Astrocyte (in vitro differentiated cells and primary cell): ENCODE measurements around the gene EVL. TPM values are rescaled to one million over a fixed set of nuclear protein-coding genes. Genes with fewer than 3 reads are reported as not detected.

Source experiments
- DNase-seq: peaks from one replicate; pipeline ENCODE4 v3.0.0-alpha.2; 2010; ENCODE audit warnings: low read depth
- FAIRE-seq: peaks from 2 replicates; lab custom pipeline; 2011; peaks lifted over from hg19 to GRCh38; lab: Jason Lieb, UNC
- H2AFZ ChIP-seq: 2 replicates; pipeline ENCODE4 v1.6.0; 2012; ENCODE audit warnings: low read depth, low read length, inconsistent platforms
- H3K27ac ChIP-seq: 2 replicates; pipeline ENCODE4 v1.5.1; 2011; ENCODE audit warnings: low read depth, low read length, inconsistent platforms
- H3K27me3 ChIP-seq: 2 replicates; pipeline ENCODE4 v1.6.0; 2011; ENCODE audit warnings: low read length, inconsistent platforms; ENCODE audit not compliant: insufficient read depth
- H3K36me3 ChIP-seq: 2 replicates; pipeline ENCODE4 v1.5.1; 2011; ENCODE audit warnings: low read length, inconsistent platforms; ENCODE audit not compliant: insufficient read depth
- H3K4me1 ChIP-seq: 2 replicates; pipeline ENCODE4 v1.5.1; 2011; ENCODE audit warnings: low read length, inconsistent platforms; ENCODE audit not compliant: insufficient read depth
- H3K4me2 ChIP-seq: 2 replicates; pipeline ENCODE4 v1.6.0; 2012; ENCODE audit warnings: low read length, inconsistent platforms
- H3K4me3 ChIP-seq: 2 replicates; pipeline ENCODE4 v1.5.1; 2011; ENCODE audit warnings: low read depth, mild to moderate bottlenecking, low read length, inconsistent platforms; ENCODE audit not compliant: insufficient read depth
- H3K79me2 ChIP-seq: 2 replicates; pipeline ENCODE4 v1.6.0; 2012; ENCODE audit warnings: mild to moderate bottlenecking, low read length, inconsistent platforms; ENCODE audit not compliant: insufficient read depth
- H3K9ac ChIP-seq: 2 replicates; pipeline ENCODE4 v1.6.0; 2012; ENCODE audit warnings: mild to moderate bottlenecking, low read length, inconsistent platforms
- H3K9me3 ChIP-seq: 2 replicates; pipeline ENCODE4 v1.5.1; 2012; ENCODE audit warnings: low read depth, mild to moderate bottlenecking, low read length, inconsistent platforms; ENCODE audit not compliant: insufficient read depth
- H4K20me1 ChIP-seq: 2 replicates; pipeline ENCODE4 v1.6.0; 2012; ENCODE audit warnings: low read length, inconsistent platforms; ENCODE audit not compliant: insufficient read depth
- H3K27ac Mint-ChIP-seq: one replicate; pipeline ENCODE4 v1.8.0; 2021; ENCODE audit warnings: mild to moderate bottlenecking, mixed read lengths; ENCODE audit not compliant: unreplicated experiment
- H3K27me3 Mint-ChIP-seq: one replicate; pipeline ENCODE4 v1.8.0; 2021; ENCODE audit warnings: low read depth, mixed read lengths; ENCODE audit not compliant: unreplicated experiment
- H3K36me3 Mint-ChIP-seq: one replicate; pipeline ENCODE4 v1.8.0; 2021; ENCODE audit warnings: low read depth, mixed read lengths; ENCODE audit not compliant: unreplicated experiment
- H3K4me1 Mint-ChIP-seq: one replicate; pipeline ENCODE4 v1.8.0; 2021; ENCODE audit warnings: low read depth, mixed read lengths; ENCODE audit not compliant: unreplicated experiment
- H3K4me3 Mint-ChIP-seq: one replicate; pipeline ENCODE4 v1.8.0; 2021; ENCODE audit warnings: mild to moderate bottlenecking, moderate library complexity, mixed read lengths; ENCODE audit not compliant: unreplicated experiment
- H3K9me3 Mint-ChIP-seq: one replicate; pipeline ENCODE4 v1.8.0; 2021; ENCODE audit warnings: mild to moderate bottlenecking, mixed read lengths; ENCODE audit not compliant: unreplicated experiment
- EZH2 ChIP-seq: IDR thresholded peaks from 2 replicates; pipeline ENCODE4 v1.6.1; 2012; ENCODE audit warnings: mild to moderate bottlenecking, low read length, inconsistent platforms; ENCODE audit not compliant: insufficient read depth
- total RNA-seq: library from RNA; stranded (reverse); gene quantifications from 2 replicates; pipeline ENCODE4 v1.2.1, GENCODE V29; 2021
- TF ChIP-seq, protein P1 (sequence below): IDR thresholded peaks from 2 replicates; pipeline ENCODE4 v1.5.1; 2011; ENCODE audit warnings: low read depth, mild to moderate bottlenecking, inconsistent platforms, low read length, moderate library complexity; ENCODE audit not compliant: insufficient read depth

The EVL gene
- total RNA-seq, 1 donor from 2014 or later, result 48.9 TPM

DNA sequence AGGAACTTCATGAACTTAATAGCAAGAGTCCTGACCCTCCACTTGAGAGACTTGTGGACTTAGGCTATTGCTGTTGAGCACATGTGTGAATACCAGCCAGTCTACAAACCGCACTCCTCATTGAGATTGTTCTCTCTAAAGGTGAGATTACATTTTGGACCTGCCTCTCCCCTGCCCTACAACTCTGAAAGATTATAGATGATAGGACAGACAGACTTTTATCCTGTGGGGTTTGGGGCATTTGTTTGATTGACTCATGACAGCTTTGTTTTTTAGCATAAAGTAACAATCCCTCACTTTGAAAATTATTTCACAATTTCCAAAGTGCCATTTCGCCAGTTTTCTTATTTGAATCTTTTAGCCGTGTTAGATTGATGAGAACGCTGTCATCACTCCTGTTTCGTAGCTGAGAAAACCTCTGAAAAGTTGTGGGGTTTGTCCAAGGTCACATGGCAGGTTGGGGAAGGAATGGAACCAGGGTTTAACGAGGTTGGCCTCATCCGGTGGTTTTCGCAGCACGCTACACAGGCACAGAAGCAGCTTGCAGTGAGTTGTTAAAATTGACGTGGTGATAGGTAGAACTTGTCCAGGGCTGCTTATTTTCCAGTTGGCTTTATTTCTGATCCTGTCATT is 836 bp downstream of the EVL start:
- no peak overlapping the region for H3K27ac Mint-ChIP-seq

DNA sequence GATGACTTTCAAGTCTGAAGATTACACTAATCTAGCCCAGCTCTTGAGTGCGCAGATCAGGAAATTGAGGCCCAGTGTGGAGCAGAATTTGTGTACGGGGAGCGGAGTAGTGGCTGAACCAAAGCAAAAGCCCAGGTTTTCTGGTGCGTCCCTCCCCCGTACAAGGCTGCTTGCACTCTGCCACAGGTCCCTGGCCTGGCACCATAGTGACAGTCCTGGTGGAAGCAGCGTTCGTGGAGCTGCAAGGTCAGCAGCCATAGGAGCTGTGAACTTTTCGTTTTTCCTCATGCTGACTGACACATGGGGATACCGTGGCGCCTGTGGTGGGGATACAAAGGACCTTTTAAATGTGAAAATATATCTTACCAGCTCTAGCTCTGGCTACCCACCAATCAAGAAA is 1.7 kb downstream of the EVL start:
- no peaks in the 10 kb centered on the region for H3K27me3 Mint-ChIP-seq

More for the DNA sequence above, 836 bp downstream of the EVL start:
- Histone ChIP-seq H3K4me3 (no peak overlapping the region), H3K27ac (no peak overlapping the region), H3K9ac (no peak overlapping the region), H3K9me3 (no peaks in the 10 kb centered on the region), H3K4me1 (peaks cover 10% of the 10 kb centered on the region), H3K36me3 (no peaks in the 10 kb centered on the region), H3K79me2 (peaks cover 56% of the 10 kb centered on the region), H2AFZ (no peak overlapping the region), H3K27me3 (no peaks in the 10 kb centered on the region), H3K4me2 (no peak overlapping the region), H4K20me1 (peaks cover 55% of the 10 kb centered on the region)
- no peak overlapping the region for H3K4me3 Mint-ChIP-seq
- peaks cover 14% of the 10 kb centered on the region for H3K4me1 Mint-ChIP-seq
- DNase-seq, result no peak
- H3K27me3 Mint-ChIP-seq, result no peaks in the 10 kb centered on the region
- TF ChIP-seq, protein P1, sequence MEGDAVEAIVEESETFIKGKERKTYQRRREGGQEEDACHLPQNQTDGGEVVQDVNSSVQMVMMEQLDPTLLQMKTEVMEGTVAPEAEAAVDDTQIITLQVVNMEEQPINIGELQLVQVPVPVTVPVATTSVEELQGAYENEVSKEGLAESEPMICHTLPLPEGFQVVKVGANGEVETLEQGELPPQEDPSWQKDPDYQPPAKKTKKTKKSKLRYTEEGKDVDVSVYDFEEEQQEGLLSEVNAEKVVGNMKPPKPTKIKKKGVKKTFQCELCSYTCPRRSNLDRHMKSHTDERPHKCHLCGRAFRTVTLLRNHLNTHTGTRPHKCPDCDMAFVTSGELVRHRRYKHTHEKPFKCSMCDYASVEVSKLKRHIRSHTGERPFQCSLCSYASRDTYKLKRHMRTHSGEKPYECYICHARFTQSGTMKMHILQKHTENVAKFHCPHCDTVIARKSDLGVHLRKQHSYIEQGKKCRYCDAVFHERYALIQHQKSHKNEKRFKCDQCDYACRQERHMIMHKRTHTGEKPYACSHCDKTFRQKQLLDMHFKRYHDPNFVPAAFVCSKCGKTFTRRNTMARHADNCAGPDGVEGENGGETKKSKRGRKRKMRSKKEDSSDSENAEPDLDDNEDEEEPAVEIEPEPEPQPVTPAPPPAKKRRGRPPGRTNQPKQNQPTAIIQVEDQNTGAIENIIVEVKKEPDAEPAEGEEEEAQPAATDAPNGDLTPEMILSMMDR, result no peak
- no peak for TF ChIP-seq EZH2
- no peak for FAIRE-seq
- H3K9me3 Mint-ChIP-seq, result no peaks in the 10 kb centered on the region
- H3K36me3 Mint-ChIP-seq, result peaks cover 5% of the 10 kb centered on the region

DNA sequence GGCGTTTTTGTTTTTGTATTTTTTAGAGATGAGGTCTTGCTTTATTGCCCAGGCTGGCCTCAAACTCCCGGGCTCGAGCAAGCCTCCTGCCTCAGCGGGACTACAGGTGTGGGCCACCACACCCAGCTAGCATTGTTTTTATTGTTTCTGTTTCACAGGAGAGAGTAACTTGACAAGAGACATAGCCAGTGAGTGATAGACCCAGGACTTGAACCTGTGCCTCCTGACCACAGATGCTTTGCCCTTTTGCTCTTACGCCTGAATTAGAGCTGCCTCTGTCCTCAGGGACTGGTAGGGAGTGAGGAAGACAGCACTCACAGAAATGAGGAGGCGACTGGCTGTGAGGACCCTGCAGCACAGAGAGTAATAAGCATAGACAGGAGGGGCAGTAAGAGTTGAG is 2.3 kb downstream of the EVL start:
- H3K9me3 Mint-ChIP-seq, result no peaks in the 10 kb centered on the region
- Histone ChIP-seq H3K4me2 (no peak overlapping the region), H3K79me2 (peaks cover 53% of the 10 kb centered on the region), H4K20me1 (peaks cover 57% of the 10 kb centered on the region), H3K27me3 (no peaks in the 10 kb centered on the region), H3K4me1 (peaks cover 10% of the 10 kb centered on the region), H3K9ac (no peak overlapping the region), H3K36me3 (no peaks in the 10 kb centered on the region), H3K27ac (no peak overlapping the region), H2AFZ (no peak overlapping the region), H3K4me3 (no peak overlapping the region), H3K9me3 (no peaks in the 10 kb centered on the region)
- H3K27ac Mint-ChIP-seq, result no peak overlapping the region
- peaks cover 14% of the 10 kb centered on the region for H3K4me1 Mint-ChIP-seq
- TF ChIP-seq, protein P1, result no peak
- TF ChIP-seq EZH2, result no peak
- no peaks in the 10 kb centered on the region for H3K27me3 Mint-ChIP-seq
- no peak overlapping the region for H3K4me3 Mint-ChIP-seq
- DNase-seq (no peak), FAIRE-seq (no peak)
- H3K36me3 Mint-ChIP-seq, result peaks cover 5% of the 10 kb centered on the region

More for the DNA sequence above, 1.7 kb downstream of the EVL start:
- peaks cover 14% of the 10 kb centered on the region for H3K4me1 Mint-ChIP-seq
- Histone ChIP-seq H2AFZ (no peak overlapping the region), H3K9ac (no peak overlapping the region), H3K27ac (no peak overlapping the region), H3K4me3 (no peak overlapping the region), H3K79me2 (peaks cover 53% of the 10 kb centered on the region), H4K20me1 (peaks cover 57% of the 10 kb centered on the region), H3K4me2 (no peak overlapping the region), H3K4me1 (peaks cover 10% of the 10 kb centered on the region), H3K9me3 (no peaks in the 10 kb centered on the region), H3K36me3 (no peaks in the 10 kb centered on the region), H3K27me3 (no peaks in the 10 kb centered on the region)
- FAIRE-seq (no peak), DNase-seq (no peak)
- H3K36me3 Mint-ChIP-seq, result peaks cover 5% of the 10 kb centered on the region
- H3K27ac Mint-ChIP-seq, result no peak overlapping the region
- no peaks in the 10 kb centered on the region for H3K9me3 Mint-ChIP-seq
- no peak overlapping the region for H3K4me3 Mint-ChIP-seq
- TF ChIP-seq EZH2, result no peak
- TF ChIP-seq, protein P1, result no peak
